HL-60/S4 (cell line): Measurements from ENCODE around the gene IFNGR1.

Source experiments
- in situ Hi-C: fragments of 300-500 bp; cut with MboI; formaldehyde crosslinking; loops from 2 replicates; pipeline ENCODE4 v1.14.3; 2022; ENCODE audit warnings: low sequenced_read_pairs

Gene IFNGR1

DNA sequence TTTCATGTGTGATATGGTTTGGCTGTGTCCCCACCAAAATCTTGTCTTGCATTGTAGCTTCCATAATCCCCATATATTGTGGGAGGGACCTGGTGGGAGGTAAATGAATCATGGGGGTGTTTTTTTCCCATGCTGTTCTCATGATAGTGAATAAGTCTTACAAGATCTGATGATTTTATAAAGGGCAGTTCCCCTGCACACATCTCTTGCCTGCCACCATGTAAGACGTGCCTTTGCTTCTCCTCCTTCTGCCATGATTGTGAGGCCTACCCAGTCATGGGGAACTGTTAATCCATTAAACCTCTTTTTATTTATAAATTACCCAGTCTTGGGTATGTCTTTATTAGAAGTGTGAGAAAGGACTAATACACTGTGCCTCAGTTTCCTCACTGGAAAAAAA is 41.6 kb downstream of the IFNGR1 start:
- in situ Hi-C loops = no loop called here

DNA sequence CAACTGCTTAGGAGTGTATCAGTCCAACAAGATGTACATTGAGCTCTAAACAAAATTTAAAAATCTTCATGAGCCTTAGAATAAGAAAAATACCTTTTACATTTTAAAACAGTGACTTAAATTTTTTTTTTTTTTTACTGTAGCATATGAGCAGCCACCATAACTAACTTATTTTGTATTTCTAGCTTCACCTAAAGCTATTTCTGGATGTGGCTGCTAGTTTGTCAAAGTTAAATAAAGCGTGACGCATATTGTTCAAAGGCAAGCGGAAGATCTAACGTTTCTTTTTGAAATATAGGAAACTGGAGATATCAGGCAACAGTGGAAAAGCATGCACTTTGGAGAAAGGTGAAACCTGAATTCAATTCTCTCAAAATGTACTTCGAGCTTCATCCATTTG is 42.5 kb downstream of the IFNGR1 start:
- in situ Hi-C loops = no loop called here

DNA sequence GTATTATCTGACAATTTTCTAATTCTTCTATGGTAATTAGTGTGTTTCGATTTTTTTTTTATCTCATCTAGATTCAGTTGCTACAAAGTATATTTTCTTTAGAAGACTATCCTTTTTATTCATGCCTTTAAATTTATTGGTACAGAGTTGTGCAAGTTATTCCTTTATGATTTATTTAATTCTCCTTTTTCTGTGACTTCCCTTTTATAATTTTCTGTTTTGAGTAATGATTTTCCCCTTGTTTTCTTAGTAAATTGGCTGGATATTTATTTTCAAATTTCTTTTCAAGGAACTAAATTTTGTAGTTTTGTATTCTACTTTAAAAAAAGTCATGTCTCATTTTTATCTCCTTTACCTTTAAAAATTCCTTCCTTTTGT is 43.3 kb downstream of the IFNGR1 start:
- in situ Hi-C loops = no loop called here

DNA sequence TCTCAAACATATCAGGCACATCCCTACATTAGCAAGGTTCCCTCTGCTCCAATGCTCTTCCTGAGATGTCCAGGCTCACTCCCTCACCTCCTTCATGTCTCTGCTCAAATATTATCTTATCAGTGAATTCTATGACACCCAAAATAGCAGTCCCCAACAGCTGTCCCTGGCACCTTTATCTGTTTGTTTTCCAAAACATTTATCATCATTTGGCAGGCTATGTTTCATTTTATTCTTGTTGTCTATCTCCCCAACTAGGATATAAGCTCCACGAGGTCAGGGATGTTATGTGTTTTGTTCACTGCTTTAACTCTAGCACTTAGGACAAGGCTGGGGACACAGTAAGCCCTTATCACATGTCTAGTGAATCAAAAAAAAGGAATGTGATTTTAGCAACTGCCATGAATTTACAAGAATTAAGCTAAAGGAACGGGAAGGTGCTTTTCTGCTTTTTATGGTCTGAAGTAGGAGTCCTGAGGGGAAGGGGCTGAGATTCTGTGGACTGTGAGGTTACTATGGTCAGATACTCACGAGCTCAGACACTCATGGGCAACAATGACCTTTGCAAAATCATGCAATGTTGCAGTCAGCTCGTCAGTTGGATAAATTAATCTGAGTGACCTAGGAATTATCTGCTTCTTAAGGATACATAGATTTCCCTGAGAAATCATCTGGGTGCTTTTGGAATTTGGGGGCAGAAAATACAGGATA is 43.9 kb downstream of the IFNGR1 start:
- in situ Hi-C loops = no loop called here

DNA sequence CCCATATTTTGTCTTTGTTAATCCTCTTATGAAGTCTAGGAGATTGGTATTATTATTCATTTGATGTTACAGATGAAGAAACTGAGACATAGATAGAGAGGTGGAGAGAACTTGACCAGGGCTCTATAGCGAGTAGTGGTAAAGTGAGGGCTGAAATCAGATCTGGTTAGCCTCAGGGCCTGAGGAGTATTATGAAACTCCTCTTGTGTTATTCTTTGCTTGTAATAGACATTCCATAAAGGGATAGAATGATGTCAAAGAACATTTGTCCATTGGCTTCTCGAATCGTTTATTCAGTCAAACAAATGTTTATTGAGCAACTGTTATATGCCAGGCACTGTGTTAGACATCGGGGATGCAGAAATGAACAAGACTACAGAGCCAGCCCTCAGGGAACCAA is 45.7 kb downstream of the IFNGR1 start, which contains the start of gene IL22RA2:
IL22RA2 (minus strand) TSS at position 144 of the 400 bp plus-strand sequence. CDS start 11,895 bp downstream, outside the sequence.
- in situ Hi-C loops = no loop called here

DNA sequence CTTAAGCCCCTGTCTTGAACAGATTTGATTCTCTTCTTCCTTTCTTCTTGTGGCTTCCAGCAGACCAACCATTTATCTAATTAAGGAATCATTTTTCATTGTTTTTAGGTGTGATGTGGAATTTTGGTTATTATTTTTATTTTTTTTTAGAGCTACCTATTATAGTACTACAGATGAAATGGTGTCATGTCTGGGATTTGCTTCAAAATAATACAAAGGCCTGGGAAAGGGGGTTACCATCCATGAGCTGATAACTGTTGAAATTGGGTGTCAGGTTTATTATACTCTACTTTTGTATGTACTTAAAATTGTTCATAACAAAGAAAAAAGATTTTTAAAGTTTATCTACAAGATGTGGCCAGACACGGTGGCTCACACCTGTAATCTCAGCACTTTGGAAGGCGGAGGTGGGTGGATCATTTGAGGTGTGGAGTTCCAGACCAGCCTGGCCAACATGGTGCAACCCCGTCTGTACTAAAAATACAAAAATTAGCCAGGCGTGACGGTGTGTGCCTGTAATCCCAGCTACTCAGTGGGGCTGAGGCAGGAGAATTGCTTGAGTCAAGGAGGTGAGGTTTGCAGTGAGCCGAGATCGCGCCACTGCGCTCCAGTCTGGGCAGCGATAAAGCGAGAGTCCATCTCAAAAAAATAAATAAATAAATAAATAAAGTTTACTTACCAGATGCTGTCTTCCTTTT is 46.3 kb downstream of the IFNGR1 start:
- in situ Hi-C loops = no loop called here

DNA sequence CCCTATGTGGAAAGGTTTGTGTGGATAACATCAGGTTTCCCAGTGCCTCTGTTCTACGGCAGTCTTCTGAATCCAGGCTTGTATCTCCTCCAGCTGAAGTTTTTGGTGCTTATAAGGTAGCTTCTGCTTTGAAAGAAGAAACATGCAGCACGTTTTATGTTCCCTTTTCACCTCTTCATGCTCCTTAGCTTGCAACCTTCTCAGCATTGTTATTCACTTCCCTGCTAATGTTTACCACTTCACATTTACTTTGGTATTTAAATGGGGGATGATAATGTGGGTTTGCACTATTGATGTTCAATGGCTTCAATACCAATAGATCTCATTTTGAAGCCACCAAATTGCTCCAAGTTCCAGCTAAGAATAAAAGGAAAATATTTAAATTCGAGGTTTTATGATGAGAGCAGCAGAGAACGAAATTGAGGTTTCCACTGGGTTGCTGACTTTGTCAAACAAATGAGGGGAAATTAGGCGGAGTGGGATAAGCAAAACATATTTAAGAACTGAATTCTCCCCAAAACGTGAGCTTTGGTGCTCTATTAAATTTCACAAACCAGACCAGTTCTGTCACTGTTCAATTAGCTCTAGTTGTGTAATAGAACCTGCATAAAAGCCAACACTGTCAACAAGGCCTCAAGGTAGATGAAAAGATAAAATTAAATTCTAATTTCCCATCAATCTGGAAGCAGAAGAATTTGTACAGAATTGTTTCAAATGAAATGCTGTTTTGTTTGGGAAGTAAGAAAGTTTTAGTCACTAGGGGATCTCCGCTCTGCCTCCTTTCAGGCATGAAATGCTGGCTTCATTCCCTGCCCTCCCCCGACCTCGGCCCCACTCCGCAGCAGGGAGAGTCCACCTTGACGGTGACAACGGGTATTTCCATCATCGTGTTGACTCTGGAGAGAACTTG is 47.1 kb downstream of the IFNGR1 start:
- in situ Hi-C loops = no loop called here

DNA sequence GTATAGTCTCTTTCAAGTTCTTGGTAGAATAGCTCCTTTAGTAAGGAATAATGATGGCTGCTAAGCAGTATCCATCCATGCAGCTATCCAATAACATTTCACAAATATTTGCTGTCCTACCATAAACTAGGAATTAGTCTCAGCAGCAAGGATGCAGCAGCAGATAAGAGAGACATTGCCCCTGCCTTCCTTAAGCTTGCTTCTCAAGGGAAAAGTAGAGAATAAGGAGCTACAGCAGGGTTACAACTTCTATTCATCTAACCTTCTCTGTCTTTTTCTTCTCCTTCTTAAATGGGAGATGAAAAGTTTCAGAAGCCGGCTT is 48.2 kb downstream of the IFNGR1 start:
- in situ Hi-C loops = no loop called here

DNA sequence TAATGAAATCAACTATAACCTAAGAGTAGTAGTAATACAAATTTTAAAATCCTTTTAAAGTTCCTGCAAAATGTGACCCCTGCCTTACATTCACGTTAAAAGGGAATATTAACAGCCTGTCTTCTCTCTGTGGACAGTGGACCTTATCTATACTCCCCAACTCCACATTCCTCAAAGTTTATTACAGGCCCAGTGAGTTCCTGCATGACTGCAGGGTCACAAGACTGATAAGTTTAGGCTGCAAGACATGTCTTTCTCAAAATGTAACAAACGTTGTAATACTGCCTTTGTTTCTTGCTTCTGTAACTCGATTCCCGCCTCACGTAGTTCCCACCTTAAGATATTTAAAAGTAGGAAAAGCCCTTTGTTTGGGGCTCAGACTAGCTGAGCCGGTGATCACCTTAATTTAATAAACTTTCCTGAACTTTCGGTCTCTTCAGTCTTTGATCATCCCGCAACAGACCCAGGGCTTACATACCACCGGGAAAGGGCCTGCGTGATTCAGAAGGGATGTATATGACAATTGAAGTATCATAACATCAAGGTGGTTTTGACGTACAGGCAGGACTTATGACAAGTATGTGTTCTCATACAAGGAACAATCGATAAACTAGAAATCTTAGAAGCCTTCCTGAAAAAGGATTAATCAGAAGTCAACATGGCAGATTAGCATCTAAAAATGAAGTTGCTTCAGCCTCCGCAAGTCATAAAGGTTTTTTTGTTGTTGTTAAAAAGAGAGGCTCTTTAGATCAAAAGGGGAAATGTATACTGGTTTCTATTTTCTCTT is 48.7 kb downstream of the IFNGR1 start:
- in situ Hi-C loops = no loop called here

DNA sequence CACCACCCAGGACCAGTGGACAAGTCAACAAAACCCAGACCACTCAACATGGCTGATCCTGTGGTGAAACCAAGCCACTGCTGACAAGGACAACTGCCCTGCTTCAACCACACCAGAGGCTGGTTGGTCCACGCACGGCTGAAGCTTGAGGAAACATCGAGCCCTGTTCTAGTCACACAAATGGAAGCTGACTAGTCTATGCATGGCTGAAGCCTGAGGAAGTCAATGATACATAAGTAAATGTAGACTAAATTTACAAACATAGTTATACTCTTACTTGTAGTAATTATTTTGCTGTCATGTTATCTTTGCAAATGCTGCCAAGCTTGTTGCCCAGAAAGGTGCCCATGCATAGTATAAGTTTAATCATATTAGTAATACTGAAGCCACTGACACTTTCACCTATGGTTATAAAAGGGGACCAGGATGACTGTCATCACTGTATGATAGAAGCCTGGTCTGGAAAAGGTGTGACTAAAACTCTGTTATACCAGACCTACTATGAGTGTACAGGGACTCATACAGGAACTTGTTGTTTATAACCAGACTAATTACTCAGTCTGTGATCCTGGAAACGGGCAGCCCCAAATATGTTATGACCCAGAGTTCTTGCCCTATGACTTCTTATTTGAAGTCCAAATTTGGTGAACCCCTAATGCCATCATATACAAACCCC is 51.3 kb downstream of the IFNGR1 start:
- in situ Hi-C loops = no loop called here

DNA sequence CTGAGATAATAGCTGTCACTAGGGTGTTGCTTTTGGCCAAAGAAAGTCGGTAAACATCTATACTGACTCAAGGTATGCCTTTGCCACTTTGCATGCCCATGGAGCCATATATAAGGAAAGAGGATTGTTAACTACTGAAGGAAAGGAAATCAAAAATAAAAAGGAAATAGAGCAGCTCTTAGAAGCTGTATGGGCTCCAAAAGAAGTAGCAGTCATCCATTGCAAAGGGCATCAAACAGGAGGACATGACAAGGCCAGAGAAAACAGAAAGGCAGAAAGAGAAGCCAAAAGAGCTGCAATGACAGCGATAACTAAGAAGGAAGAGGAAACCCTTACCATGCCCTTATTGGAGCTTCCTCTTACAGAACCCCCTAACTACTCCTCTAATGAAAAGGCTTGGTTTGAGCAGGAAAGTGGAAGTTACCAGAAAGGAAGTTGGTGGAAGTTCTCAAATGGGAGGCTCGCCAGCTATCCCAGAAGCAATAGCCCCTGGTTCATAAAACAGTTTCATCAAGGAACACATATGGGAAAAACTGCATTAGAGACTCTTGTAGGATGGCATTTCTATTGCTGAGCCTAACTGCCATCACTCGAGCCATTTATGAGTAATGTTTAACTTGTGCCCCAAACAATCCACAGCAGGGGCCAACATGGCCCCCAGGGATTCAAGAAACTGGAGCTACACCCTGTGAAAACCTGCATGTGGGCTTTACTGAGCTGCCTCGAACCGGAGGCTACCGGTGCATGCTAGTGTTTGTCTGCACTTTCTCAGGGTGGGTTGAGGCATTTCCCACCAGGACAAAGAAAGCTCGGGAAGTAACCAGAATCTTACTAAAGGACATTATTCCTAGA is 52.7 kb downstream of the IFNGR1 start:
- in situ Hi-C loops = no loop called here

DNA sequence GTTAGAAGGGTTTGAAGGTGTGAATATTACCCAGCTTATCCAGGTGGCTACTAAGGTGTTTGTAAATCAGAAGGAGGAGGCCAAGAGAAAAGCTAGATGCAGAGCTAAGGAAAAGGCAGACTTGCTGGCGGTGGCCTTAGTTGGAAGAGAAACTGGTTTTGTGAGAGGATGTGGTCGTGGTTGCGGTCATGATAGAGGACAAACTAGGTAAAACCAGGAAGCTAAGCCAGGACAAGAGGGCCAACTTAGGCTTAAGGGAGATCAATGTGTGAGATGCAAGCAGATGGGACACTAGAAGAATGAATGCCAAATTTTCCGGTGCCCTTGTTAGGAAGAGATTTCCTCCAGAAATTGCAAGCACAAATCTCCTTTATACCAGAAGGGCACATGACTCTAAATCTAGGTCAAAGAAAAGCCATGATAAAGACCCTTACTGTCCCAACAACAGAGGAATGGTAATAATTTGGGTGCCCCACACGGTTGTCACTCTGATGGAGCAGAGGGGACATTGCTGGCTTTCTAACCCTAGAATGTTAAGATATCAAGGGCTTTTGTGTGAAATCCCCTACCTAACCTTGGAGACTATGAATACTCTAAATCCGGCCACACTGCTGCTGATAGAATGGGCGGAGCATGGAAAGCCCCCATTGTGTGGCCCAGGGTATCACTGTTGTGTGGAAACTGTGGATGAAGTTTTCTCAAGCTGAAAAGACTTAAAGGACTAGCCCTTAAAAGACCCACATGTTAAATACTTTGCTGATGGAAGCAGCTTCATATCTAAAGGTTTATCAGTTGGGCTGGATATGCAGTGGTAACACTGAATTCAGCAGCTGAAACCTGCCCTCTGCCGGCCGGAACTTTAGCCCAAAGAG is 53.6 kb downstream of the IFNGR1 start:
- in situ Hi-C loops = no loop called here

DNA sequence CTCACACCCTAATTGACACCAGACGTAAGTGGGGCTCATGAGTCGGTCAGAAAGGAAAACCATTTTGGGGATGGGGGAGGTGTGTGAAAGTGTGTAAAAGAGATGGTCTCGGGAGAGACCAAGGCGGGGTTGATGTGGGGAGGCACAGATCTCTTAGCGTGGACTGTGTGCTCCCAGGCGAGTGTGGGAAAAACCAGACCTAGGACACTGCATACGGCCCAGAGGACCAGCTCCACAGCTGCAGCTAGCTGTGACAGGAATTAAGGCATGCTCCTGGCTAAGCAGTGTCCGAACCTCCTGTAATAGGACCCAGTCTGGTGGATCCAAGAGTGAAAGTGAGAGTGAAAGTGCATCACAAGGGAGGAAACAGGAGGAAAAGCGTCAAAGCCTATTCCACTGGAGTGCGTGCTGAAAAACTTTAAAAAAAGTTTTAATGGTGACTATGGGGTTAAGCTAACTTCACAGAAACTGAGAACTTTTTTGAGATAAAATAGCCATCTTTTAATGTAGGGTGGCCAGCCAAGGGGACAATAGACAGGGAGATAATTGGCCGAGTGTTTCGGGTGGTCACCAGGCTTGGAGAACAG is 55.4 kb downstream of the IFNGR1 start:
- in situ Hi-C loops = no loop called here

DNA sequence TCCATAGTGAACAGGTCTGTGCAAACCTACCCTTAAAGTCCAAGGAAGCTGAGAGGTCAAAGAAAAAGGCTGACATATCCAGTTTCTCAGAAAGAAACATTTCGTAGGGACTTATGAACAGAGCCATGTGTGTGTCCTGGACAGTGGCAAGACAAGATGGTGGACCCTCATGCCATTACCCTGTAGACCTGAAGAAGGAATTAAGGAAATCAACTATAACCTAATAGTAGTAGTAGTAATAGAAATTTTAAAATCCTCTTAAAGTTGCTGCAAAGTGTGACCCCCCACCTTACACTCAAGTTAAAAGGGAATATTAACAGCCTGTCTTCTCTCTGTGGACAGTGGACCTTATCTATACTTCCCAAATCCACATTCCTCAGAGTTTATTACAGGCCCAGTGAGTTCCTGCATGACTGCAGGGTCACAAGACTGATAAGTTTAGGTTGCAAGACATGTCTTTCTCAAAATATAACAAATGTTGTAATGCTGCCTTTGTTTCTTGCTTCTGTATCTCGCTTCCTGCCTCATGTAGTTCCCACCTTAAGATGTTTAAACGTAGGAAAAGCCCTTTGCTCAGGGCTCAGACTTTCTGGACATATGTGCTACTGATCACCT is 56.4 kb downstream of the IFNGR1 start:
- in situ Hi-C loops = no loop called here

DNA sequence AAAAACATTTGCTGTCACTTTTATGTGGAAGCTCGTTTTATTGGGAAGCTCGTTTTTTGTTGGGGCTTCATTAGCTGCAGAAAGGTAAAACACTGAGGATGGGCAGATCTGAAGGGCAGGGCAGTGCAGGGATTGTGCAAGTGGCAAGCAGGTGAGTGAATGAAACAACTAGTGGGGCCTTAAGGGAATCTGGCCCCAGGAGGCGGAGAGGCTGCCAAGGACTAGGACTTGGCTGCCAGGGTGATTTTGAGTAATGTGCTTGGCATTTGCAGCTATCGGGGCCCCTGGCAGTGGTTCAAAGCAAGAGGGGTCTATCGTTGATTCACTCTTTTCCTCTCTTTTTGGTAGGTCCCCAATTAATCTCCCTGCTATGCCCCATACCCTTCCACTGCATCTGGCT is 57.2 kb downstream of the IFNGR1 start:
- in situ Hi-C loops = no loop called here

DNA sequence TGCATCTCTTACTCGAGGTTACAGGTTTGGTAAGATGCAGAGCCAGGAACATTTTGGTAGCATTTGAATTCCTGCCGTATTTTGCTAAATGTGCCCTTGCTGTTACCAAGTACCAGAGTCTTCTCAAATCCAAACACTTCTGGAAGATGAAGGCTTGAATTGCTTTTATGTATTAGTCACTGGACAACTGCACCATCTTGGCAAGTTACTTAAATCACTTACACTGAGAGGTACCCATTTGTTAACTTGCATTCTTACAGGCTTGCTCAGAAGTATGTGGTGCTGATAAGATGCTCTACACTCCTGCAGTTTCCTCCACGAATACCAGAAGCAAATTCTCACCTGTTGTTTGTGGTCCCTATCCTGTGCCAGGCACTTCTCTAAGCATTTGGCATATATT is 58.4 kb downstream of the IFNGR1 start:
- in situ Hi-C loops = no loop called here

DNA sequence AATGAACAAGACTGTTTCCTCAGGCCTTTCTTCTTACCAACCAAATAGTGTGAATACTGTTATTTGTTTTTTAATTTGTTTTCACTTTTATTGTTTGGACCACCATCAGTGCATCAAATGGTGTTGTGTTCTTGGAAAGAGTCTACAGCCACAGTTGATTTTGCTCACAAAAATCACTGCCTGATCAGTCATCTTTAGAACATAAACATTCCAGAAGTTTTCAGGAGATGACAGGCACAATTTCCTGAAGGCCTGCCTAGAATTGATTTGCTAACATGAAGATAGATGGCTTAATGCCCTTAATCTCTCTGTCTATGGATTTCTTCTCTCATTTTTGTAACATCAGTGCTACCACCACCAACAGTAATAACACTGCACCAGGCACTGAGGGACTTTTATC is 59.3 kb downstream of the IFNGR1 start:
- in situ Hi-C loops = no loop called here

DNA sequence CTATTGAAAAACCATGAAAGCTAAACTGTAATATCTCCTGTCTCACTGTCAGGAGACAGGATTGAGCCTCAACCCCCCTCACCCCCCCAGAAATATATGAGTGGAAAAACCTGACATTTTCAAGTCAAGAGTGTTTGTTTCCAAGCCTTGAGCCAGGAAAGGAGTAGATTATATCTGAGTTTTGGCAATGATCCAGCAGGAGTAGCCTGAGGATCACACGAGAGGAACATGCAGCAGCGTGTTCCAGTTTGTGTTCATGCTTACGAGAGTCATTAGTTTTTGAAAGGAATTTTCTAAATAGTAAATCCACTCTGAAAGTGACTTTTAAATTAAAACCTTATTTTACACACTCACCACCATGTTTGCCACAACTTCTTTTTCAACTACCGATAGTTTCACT is 61.6 kb downstream of the IFNGR1 start:
- in situ Hi-C loops = no loop called here
